ENCODE results near the gene MED15.
"Not testable (repeated sequence)": the region's sequence is repeated elsewhere in the genome, so short reads cannot be mapped to it uniquely, and the experiment has no call there.

The MED15 gene

GRCh38 chr22:20536590-20537324 lies 29.3 kb downstream of the MED15 start:
- Mint-ChIP-seq H3K9me3 (no peaks in the 10 kb centered on the region), H3K27me3 (no peaks in the 10 kb centered on the region), H3K4me1 (ENCODE audit: low read depth in 2 of 2) (peaks cover 27 to 37% of the 10 kb centered on the region in 2 donors), H3K4me3 (no peak overlapping the region), H3K27ac (peak overlapping the region; percentile 10 to 91), H3K36me3 (ENCODE audit: insufficient read depth) (peaks cover 49% of the 10 kb centered on the region)
- ATAC-seq (replicated peaks) (no peak), DNase-seq (no peak)

GRCh38 chr22:20537325-20537756 lies 29.9 kb downstream of the MED15 start:
- Mint-ChIP-seq H3K27me3 (no peaks in the 10 kb centered on the region), H3K4me1 (ENCODE audit: low read depth in 2 of 2) (peaks cover 22 to 31% of the 10 kb centered on the region in 2 donors)

GRCh38 chr22:20537983-20538382 lies 30.6 kb downstream of the MED15 start:
- Mint-ChIP-seq H3K9me3 (no peaks in the 10 kb centered on the region), H3K4me1 (ENCODE audit: low read depth in 2 of 2) (peaks cover 18 to 29% of the 10 kb centered on the region in 2 donors), H3K36me3 (ENCODE audit: insufficient read depth) (peaks cover 60% of the 10 kb centered on the region), H3K4me3 (no peak overlapping the region), H3K27me3 (no peaks in the 10 kb centered on the region), H3K27ac (no peak overlapping the region)
- ATAC-seq (replicated peaks) (no peak), DNase-seq (no peak)

More at GRCh38 chr22:20537325-20537756, 29.9 kb downstream of the MED15 start:
- ATAC-seq (replicated peaks) (no peak), DNase-seq (no peak)
- Mint-ChIP-seq H3K9me3 (no peaks in the 10 kb centered on the region), H3K27ac (peak overlapping the region in 1 of 2 donors; percentile 91), H3K36me3 (ENCODE audit: insufficient read depth) (peaks cover 55% of the 10 kb centered on the region), H3K4me3 (no peak overlapping the region)

GRCh38 chr22:20538875-20539274 lies 31.5 kb downstream of the MED15 start:
- peaks cover 69% of the 10 kb centered on the region for H3K36me3 Mint-ChIP-seq (ENCODE audit: insufficient read depth)
- H3K4me1 Mint-ChIP-seq (ENCODE audit: low read depth in 2 of 2), result peaks cover 13 to 21% of the 10 kb centered on the region in 2 donors
- H3K9me3 Mint-ChIP-seq; H3K4me3 Mint-ChIP-seq; H3K27me3 Mint-ChIP-seq; ATAC-seq (replicated peaks); H3K27ac Mint-ChIP-seq; DNase-seq: not testable (repeated sequence)

GRCh38 chr22:20542055-20542454 lies 34.6 kb downstream of the MED15 start:
- ATAC-seq (replicated peaks), result no peak
- Mint-ChIP-seq H3K4me3 (no peak overlapping the region), H3K4me1 (ENCODE audit: low read depth in 2 of 2) (peaks cover 20 to 32% of the 10 kb centered on the region in 2 donors), H3K27ac (peak overlapping the region in 1 of 2 donors; percentile 67), H3K27me3 (no peaks in the 10 kb centered on the region), H3K36me3 (ENCODE audit: insufficient read depth) (peaks cover 77% of the 10 kb centered on the region), H3K9me3 (no peaks in the 10 kb centered on the region)
- no peak for DNase-seq

- Mint-ChIP-seq H3K36me3 (ENCODE audit: insufficient read depth) (peaks cover 72% of the 10 kb centered on the region), H3K9me3 (no peaks in the 10 kb centered on the region), H3K27ac (peak overlapping the region; percentile 67 to 85), H3K27me3 (no peaks in the 10 kb centered on the region), H3K4me1 (ENCODE audit: low read depth in 2 of 2) (peaks cover 20 to 30% of the 10 kb centered on the region in 2 donors), H3K4me3 (peak overlapping the region in 1 of 2 donors; percentile 3)
- ATAC-seq (replicated peaks) (no peak), DNase-seq (no peak)
Observed at GRCh38 chr22:20542736-20543135, 35.3 kb downstream of the MED15 start.

GRCh38 chr22:20545318-20545634 lies 37.9 kb downstream of the MED15 start:
- Mint-ChIP-seq H3K27ac (peak overlapping the region; percentile 85 to 91), H3K36me3 (ENCODE audit: insufficient read depth) (peaks cover 55% of the 10 kb centered on the region), H3K4me1 (ENCODE audit: low read depth in 2 of 2) (peaks cover 38 to 51% of the 10 kb centered on the region in 2 donors)
- not testable (repeated sequence) for ATAC-seq (replicated peaks); DNase-seq; H3K9me3 Mint-ChIP-seq; H3K4me3 Mint-ChIP-seq; H3K27me3 Mint-ChIP-seq

- no peak for DNase-seq
- Mint-ChIP-seq H3K27ac (peak overlapping the region; percentile 85 to 91), H3K4me3 (no peak overlapping the region), H3K27me3 (no peaks in the 10 kb centered on the region), H3K4me1 (ENCODE audit: low read depth in 2 of 2) (peaks cover 44 to 58% of the 10 kb centered on the region in 2 donors), H3K36me3 (ENCODE audit: insufficient read depth) (peaks cover 55% of the 10 kb centered on the region), H3K9me3 (no peaks in the 10 kb centered on the region)
- no peak for ATAC-seq (replicated peaks)
Observed at GRCh38 chr22:20545681-20546521, 38.5 kb downstream of the MED15 start.

GRCh38 chr22:20546541-20546950 lies 39.1 kb downstream of the MED15 start:
- H3K36me3 Mint-ChIP-seq (ENCODE audit: insufficient read depth), result peaks cover 56% of the 10 kb centered on the region
- peak overlapping the region in 1 of 2 donors; percentile 40 for H3K4me3 Mint-ChIP-seq
- no peaks in the 10 kb centered on the region for H3K9me3 Mint-ChIP-seq
- no peaks in the 10 kb centered on the region for H3K27me3 Mint-ChIP-seq
- peak overlapping the region; percentile 85 to 91 for H3K27ac Mint-ChIP-seq
- DNase-seq, result no peak
- no peak for ATAC-seq (replicated peaks)
- H3K4me1 Mint-ChIP-seq (ENCODE audit: low read depth in 2 of 2), result peaks cover 51 to 64% of the 10 kb centered on the region in 2 donors

- Mint-ChIP-seq H3K36me3 (ENCODE audit: insufficient read depth) (peaks cover 56% of the 10 kb centered on the region), H3K4me1 (ENCODE audit: low read depth in 2 of 2) (peaks cover 56 to 69% of the 10 kb centered on the region in 2 donors), H3K9me3 (no peaks in the 10 kb centered on the region), H3K27ac (peak overlapping the region; percentile 85 to 91), H3K4me3 (no peak overlapping the region), H3K27me3 (no peaks in the 10 kb centered on the region)
- no peak for ATAC-seq (replicated peaks)
- no peak for DNase-seq
Observed at GRCh38 chr22:20547029-20547428, 39.6 kb downstream of the MED15 start.

GRCh38 chr22:20548806-20549205 lies 41.4 kb downstream of the MED15 start:
- peaks cover 56% of the 10 kb centered on the region for H3K36me3 Mint-ChIP-seq (ENCODE audit: insufficient read depth)
- peaks cover 65 to 68% of the 10 kb centered on the region in 2 donors for H3K4me1 Mint-ChIP-seq (ENCODE audit: low read depth in 2 of 2)
- peak overlapping the region; percentile 80 to 83 for H3K4me3 Mint-ChIP-seq
- no peak for ATAC-seq (replicated peaks)
- no peak for DNase-seq
- H3K9me3 Mint-ChIP-seq, result no peaks in the 10 kb centered on the region
- H3K27me3 Mint-ChIP-seq, result no peaks in the 10 kb centered on the region
- H3K27ac Mint-ChIP-seq, result peak overlapping the region; percentile 94 to 96

- peaks cover 51% of the 10 kb centered on the region for H3K36me3 Mint-ChIP-seq (ENCODE audit: insufficient read depth)
- H3K4me1 Mint-ChIP-seq (ENCODE audit: low read depth in 2 of 2), result peaks cover 63 to 64% of the 10 kb centered on the region in 2 donors
- ATAC-seq (replicated peaks) (peak; percentile 67), DNase-seq (peak; percentile 37 to 49 (median 37))
- H3K27ac Mint-ChIP-seq, result peak overlapping the region; percentile 94 to 96
- no peaks in the 10 kb centered on the region for H3K9me3 Mint-ChIP-seq
- peak overlapping the region; percentile 80 to 83 for H3K4me3 Mint-ChIP-seq
- no peaks in the 10 kb centered on the region for H3K27me3 Mint-ChIP-seq
Observed at GRCh38 chr22:20549232-20549841, 41.9 kb downstream of the MED15 start.

GRCh38 chr22:20550057-20550817 lies 42.8 kb downstream of the MED15 start:
- ATAC-seq (replicated peaks), result no peak
- H3K27me3 Mint-ChIP-seq, result no peaks in the 10 kb centered on the region

More at GRCh38 chr22:20550057-20550817, 42.8 kb downstream of the MED15 start:
- Mint-ChIP-seq H3K27ac (peak overlapping the region; percentile 94 to 96), H3K4me1 (ENCODE audit: low read depth in 2 of 2) (peaks cover 59 to 67% of the 10 kb centered on the region in 2 donors), H3K36me3 (ENCODE audit: insufficient read depth) (peaks cover 54% of the 10 kb centered on the region), H3K4me3 (peak overlapping the region; percentile 80 to 83), H3K9me3 (no peaks in the 10 kb centered on the region)
- DNase-seq, result no peak

All from effector memory CD8-positive, alpha-beta T cell (primary cell).